HG03097 (cell line): ENCODE measurements around the gene NRL.

Source experiments
- ATAC-seq: cut with Tn5 transposase; IDR thresholded peaks from one replicate; pipeline ENCODE4 v1.9.1; 2021; ENCODE audit not compliant: unreplicated experiment, low FRiP score

NRL gene

GRCh38 chr14:24084440-24084839, 30.3 kb downstream of the NRL start:
- ATAC-seq: no peak

DNA sequence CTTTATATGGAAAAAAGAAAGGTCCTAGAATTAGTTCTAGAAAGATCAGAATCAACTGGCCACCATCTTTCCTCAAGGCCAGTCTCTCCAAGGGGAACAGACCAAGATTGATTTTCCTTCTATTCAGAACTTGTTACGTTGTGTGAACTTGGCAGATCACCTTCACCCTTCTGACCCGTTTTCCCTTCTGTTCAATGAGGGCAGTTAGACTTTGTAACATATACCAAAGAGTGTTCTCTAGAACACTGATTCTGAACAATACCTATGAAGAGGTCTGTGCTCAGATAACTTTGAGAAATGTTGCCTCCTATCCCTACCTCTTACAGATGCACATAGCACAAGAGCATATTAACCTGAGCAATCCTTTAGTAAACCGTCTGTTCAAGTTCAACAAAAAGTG, 31.3 kb downstream of the NRL start:
- ATAC-seq: no peak

DNA sequence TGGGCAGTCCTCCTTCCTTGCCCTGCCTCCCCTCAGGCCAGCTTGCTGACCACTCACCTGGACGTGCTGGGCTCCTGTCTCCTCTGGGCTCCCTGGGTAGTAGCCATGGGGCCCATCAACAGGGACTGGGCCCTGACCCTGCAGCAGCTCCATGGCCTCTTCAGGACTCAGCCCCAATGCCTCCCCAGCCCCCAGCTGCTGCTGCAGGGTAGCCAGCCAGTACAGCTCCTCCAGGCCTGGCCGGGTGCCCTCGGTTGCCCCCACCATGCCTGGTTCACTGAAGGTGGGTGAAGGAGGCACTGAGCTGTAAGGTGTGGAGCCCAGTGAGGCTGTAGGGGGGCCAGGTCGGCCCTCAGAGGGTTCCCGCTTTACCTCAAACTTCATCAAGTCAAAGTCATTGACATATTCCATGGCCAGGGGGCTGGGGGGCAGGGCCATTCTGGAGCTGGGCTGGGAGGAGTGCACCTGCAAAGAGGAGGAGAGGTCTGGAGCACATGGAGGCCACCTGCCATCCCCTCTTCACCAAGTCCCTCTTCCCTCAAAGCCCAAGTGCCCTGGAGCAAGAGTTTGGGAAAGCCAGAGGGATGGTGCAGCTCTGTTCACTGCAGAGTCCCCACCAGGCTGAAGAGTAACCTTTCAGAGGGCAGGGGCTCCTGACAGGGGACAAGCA, 32.2 kb downstream of the NRL start:
- no peak for ATAC-seq

GRCh38 chr14:24081739-24082211, 33.0 kb downstream of the NRL start:
- ATAC-seq: no peak

DNA sequence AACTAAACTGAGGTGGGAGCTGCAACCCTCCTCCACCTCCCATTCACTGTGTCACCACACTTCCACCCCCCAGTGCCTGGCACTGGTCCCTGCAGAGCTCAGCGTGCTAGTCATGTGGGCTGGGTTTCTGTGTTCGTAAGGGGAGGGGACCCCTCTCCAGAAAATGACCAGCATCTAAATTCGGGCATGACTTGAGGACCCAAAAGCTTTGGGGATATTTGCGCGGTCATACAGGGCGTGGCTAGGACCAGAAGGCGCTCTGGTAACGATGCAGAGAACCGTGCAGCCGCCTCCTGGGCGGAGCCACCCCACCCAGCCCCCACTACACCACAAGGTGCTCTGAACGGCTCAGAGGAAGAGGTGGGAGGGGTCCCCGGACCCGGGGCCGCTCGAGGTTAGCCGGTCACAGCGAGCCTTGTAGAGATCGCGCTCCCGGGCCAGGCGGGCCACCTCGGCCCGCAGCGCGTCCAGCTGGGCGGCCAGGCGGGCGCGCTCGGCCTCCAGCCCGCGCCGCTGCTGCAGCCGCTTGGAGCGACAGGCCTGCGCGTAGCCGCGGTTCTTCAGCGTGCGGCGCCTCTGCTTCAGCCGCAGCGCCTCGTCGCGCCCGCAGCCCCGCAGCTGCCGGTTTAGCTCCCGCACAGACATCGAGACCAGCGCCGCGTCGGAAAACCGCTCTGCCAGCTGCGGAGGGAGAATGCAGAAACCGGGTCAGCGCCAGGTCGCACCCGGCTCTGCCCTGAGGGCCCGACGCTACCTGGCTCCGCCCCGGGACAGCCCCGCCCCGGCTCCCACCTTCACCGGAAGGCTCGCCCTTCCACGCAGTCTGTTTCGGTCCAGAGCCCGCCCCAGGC, 33.6 kb downstream of the NRL start:
- ATAC-seq: peak; percentile 72

DNA sequence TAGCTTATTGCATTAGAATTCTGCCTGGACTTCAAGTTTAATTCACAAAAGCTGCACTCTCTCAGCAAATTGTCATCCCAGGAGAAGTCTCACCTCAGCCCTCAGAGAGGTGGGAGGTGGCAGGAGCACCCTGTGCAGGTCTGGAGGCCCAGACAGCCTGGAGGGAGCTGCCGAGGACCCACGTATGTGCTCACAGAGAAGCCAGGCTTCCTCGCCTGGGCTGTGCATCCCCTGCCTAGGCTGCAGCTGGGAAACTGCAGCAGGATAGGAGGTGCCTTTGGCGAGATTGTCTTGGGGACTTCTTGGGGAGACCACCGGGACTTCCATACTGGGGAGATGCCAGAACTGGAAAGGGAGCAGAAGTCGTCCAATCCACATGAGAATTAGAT, 34.6 kb downstream of the NRL start:
- no peak for ATAC-seq

GRCh38 chr14:24079491-24080141, 35.1 kb downstream of the NRL start:
- ATAC-seq: no peak

DNA sequence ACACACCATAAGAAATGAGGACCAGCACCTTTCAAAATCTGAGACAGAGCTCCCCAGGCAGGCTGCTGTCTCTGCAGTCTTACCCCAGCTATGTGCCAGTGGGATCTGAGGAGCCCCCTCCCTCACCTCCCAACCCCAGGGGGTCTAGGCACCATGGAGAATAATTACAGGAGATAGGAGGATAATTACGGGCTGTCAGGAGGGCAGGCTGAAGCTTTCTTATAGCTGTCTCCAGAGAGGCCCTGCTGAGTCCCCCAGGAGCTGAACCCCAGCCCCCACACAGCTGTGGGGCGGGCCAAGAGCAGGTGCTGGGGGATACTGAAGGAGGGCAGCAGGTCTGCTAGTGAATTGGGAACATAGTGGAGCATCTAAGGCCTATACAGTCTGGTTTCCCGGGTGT, 36.6 kb downstream of the NRL start:
- ATAC-seq: no peak

DNA sequence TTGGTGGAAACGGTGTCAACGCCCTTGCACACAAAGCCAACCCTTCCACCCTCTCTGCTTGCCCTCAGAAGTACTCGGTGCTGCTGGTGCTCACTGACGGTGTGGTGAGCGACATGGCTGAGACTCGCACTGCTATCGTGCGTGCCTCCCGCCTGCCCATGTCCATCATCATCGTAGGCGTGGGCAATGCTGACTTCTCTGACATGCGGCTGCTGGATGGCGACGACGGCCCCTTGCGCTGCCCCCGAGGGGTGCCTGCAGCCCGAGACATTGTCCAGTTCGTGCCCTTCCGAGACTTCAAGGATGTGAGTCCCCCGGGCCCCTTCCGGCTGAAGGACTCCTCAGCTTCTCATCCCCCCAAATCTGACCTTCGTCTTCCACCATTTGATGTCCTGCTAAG, 37.7 kb downstream of the NRL start:
- ATAC-seq: no peak

DNA sequence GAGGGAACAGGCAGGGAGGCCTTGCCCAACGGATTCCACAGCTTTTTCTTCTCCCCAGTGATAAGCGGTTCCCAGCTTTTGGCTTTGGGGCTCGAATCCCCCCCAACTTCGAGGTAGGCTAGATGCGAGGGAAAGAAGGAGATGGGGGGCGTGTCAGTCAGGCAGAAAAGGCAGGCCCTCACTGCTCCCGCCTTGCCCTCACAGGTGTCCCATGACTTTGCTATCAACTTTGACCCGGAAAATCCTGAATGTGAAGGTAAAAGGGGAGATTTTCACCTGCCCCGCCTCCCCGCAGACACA, 38.5 kb downstream of the NRL start:
- ATAC-seq: no peak

DNA sequence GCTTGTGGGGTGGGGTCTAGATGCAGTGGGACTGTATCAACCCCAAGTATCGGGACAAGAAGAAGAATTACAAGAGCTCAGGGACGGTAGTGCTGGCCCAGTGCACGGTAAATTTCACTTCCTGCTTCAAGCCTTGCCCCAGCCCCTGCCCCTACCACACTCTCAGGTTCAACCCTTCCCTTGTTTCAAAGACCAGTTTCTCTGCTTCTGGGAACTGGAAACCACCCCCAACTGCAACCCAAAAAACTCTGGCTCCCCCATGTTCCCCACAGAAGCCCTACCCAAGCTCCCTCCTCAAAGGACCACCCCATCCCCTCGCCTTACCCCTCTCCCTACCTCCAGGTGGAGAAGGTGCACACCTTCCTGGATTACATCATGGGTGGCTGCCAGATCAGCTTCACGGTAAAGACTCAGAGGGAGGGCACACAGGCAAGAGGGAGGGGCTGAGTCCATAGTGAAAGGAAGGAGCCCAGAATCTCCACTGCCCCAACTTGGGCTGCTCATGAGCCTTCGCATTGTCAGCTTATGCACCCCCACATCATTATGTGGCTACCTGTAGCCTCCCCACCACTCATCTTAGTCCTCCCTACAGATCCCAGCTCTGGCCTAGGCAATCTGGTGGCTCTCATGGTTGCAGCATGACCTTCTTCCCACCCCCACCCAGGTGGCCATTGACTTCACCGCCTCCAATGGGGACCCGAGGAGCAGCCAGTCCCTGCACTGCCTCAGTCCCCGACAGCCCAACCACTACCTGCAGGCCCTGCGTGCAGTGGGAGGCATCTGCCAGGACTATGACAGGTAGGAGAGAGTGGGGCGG, 39.1 kb downstream of the NRL start:
- no peak for ATAC-seq

DNA sequence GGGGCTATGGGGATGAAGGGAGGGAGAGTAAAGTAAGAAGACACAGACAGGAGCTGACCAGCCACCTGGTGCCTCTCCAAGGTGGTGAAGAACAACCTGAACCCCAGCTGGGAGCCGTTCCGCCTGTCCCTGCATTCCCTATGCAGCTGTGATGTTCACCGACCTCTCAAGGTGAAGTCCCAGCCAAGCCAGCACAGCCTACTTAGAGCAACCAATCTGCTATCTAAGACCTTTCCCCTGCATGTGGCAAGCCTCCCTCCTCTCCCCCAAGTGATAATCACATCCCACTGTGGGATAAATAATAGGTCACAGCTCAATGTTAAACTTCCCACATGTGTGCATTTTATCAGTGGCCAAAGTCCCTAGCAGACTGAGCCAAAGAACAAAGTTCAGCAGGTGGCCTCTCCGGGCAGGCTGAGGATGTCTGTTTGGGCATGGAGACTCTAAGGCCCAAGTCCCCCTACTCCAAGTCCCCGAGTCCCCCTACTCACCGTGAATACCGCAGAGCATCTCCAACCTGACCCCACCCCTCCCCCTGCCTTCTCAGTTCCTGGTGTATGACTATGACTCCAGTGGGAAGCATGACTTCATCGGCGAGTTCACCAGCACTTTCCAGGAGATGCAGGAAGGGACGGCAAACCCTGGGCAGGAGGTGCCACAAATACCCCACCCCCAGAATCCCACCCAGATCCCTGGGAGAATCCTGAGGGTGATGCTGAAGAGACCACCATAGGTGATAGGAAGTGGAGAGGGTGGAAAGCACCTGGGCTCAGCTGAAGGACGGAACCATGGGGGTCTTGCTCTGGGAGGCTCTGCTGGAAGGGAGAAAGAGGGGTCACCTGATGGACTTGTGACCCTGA, 39.9 kb downstream of the NRL start:
- ATAC-seq: no peak

GRCh38 chr14:24072881-24073877, 41.6 kb downstream of the NRL start:
- no peak for ATAC-seq

GRCh38 chr14:24072436-24072835, 42.3 kb downstream of the NRL start:
- no peak for ATAC-seq

GRCh38 chr14:24071836-24072430, 42.8 kb downstream of the NRL start:
- no peak for ATAC-seq

DNA sequence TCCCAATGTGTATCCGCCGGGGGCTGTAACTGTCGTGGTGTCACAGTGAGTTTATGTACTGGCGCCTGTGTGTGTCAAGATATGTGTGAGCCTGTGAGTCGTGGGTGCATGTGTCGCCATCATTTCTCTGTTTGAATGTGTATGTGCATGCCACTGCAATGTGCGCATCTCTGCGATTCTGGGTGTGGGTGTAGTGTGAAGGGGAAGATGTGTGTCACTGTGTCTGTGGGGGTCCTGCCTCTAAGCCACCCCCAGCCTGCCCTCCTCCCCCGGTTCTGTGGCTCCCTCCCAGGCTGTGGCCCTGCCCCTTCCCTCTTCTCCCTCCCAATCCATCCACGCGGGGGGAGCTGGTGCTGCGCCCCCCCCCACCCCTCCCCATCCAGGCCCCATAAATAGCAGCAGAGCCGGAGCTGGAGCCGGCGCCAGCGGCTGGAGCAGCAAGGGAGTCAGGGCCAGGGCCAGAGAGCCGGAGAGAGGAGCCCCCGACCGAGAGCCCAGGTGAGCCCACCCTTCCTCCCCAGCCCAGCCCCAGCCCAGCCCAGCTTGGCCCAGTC, 43.5 kb downstream of the NRL start, which contains the start of gene CPNE6:
TSS of gene CPNE6 (plus strand) at position 419 of the 554 bp plus-strand sequence. CDS start 1,375 bp downstream, outside the sequence.
- ATAC-seq: no peak

- ATAC-seq: no peak
These were observed 44.2 kb downstream of the NRL start for GRCh38 chr14:24070285-24071143.
